IPS DF 4.7 (cell line): ENCODE results near the gene NADK.

ENCODE experiments used
- DNase-seq: peaks from one replicate; pipeline ENCODE4 v3.0.0-alpha.2; 2013; ENCODE audit warnings: low spot score; ENCODE audit errors: extremely low read depth

Gene NADK

DNA sequence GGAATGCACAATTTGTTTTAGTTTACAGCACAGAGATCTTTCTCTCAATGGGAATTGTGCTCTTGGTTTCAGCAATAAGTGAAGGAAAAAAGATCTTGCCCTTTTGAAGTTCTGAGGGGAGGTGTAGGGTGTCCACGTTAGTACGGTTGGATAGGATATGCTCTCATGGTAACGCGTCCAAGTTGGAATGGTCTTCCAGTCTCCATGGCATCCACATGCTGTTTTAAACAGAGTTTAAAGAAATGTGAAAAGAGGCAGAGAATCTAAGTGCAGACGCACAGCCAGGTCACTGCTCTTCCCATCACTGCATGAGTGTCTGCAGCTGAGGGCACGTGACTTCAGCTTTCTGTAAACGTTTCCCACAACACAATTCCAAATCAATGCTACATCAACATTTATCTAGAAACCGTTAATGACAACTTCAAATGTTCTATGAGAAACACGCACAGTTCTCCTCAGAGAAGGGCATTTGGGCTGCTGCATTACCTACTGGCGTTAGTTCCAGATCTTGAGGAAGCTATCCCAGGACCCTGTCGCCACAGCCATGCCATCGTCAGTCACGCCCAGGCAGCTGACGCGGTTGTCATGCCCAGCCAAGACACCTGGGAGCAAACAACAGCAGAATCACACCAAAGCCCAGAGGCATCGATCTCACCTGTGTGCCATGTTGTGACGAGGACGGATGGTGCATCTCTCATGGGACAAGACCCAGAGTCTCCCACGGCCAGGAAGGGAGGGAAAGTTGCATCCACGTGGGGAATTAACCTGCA is 8.8 kb upstream of the NADK start:
- DNase-seq, result no peak

- DNase-seq, result no peak
Measured at GRCh38 chr1:1785666-1786065, 7.4 kb upstream of the NADK start.

DNA sequence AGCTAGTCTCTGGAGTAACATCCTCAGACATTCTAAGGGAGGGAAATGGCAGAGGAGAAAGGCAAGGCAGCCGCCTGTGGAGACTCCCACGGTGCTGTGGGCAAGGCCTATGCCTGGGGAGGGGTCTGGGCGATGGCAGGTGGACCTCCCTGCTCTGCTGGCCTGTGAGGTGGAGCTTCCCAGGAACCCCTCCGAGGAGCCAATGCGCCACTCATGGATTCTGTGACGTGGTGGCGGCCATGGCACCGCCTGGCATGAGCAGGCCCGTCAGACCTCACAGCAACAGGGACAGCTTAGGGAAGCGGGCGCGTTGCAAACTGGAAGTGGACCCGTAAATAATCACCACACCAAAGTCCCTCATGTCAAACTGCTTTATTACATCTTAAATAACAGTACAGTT is 6.7 kb upstream of the NADK start:
- DNase-seq, result no peak

- no peak for DNase-seq
Measured at GRCh38 chr1:1783320-1783719, 5.0 kb upstream of the NADK start.

- no peak for DNase-seq
Measured at GRCh38 chr1:1782399-1783221, 4.3 kb upstream of the NADK start.

GRCh38 chr1:1781526-1781903 is 3.2 kb upstream of the NADK start:
- no peak for DNase-seq

DNA sequence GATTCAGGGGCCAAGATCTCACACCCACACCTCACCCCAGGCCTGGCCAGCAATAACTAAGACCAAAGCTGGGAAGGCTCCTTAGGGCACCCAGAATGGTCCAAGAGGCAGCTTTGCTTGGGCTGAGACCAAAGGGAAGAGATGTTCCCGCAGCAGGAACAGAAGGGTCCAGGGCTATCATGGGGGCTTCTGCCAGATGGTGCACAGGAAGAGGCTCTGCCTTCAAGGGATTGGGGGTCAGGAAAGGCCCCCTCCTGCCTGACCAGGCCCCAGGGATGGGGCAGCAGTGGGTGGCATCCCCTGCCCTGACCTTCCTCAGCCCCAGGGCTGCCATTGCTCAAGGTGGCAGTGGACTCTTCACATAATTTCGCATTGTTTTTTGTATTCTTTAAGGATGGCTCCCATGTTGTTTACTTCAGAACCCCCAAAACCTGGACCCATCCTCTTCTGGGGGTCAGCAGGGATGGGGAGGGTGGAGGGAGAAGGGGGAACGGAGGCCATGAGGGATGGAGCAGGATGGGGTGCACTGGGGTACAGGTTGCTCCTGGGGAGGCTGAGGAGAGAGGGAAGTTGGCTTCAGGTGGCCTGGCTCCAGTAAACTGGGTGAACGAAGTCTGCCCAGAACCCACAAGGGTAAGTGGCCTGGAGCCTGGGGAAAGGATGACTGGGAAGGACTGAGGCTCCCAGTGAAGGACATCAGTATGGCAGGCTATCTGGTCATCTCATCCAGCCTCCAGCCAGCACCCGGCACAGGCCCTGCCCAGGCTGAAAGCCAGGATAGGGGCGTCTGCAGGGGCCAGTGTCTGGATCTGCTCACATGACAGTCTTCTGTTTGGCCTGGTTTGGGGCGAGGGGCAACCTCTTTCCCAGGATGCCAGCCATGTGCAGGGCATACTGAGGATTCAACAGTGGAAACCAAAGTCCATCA is 2.6 kb upstream of the NADK start:
- DNase-seq, result no peak

DNA sequence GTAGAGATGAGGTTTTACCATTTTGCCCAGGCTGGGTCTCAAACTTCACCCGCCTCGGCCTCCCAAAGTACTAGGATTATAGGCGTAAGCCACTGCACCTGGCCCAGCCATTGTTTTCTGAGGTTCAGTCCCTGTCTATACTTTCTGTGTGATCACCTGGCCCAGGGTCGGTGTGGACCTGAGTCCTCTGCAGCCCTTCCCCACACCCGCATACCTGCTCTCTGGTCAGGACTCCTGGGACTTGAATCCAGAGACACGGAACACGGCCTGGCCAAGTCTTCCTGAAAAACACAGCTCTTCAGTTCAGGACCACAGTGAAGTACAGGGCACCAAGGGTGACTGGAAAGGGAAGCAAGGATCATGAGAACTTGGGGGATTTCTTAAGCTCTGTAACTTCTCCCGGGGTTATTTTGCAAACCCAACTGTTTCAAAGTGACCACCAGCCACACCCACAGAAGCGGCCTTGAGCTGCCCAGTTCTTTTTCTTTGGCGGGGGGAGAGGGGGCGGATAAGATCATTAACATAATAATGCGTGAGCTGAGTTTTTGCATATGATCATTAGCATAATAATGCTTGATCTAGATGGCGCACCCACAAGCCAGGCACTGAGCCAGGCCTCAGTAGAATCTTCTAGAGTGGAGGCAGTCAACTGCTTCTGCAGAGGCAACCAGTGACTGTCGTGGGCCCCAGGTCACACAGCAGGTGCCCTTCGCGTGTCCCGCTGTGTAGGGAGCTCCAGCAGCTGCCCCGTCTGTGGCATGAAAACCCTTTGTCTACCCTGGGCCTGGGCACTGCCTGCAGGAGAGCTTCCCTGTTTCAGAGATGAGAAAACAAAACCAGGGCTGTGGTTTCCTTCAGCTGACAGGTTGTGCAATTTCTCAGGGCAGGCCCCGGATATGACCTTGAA is 1.7 kb upstream of the NADK start:
- DNase-seq, result no peak

DNA sequence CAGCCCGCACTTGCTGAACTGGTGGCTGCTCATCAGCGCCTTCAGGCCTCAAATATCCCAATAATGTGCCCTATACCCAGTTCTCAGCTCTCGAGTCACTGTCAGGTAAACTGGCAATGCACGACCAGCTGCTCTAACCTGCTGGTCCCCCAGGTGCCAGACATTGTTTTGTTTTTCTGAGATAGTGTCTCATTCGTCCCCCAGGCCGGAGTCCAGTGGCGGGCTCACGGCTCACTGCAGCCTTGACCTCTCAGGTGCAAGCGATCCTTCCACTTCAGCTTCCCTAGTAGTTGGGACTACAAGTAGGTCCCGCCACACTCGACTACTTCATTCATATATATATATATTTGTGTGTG is 1.0 kb upstream of the NADK start:
- no peak for DNase-seq

DNA sequence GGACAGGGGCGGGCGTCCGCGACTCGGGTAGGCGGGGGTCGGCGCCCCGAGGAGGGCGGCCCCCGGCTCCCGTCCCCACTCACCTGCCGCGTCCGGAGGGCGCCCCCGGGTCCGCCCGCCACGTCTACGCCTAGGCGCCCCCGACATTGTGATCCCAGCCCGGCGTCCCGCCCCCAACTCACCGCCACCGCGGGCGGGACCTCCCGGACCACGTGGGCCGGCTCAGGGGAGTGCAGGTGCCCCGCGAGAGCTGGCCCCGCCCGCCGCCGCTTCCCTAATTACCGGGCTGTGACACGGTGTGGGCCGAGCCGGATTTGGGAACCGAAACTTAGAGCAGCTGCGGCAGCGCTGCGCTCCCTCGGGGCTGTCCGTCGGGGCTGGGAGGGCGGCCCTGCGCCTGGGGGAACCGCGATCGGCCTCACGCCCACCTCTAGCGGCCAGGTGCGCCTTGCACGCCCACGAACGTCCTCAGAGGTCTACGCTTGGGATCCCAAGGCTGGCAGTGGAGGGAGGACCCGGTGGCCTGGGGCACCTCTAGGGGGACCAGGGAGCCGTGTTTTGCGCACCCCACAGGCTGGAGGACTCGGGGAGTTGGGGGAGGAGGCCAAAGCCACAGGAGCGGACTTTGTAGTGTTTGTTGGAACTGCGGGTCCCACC is 521 bp upstream of the NADK start:
- no peak for DNase-seq

- no peak for DNase-seq
Measured at GRCh38 chr1:1777583-1777899, 729 bp downstream of the NADK start.

DNA sequence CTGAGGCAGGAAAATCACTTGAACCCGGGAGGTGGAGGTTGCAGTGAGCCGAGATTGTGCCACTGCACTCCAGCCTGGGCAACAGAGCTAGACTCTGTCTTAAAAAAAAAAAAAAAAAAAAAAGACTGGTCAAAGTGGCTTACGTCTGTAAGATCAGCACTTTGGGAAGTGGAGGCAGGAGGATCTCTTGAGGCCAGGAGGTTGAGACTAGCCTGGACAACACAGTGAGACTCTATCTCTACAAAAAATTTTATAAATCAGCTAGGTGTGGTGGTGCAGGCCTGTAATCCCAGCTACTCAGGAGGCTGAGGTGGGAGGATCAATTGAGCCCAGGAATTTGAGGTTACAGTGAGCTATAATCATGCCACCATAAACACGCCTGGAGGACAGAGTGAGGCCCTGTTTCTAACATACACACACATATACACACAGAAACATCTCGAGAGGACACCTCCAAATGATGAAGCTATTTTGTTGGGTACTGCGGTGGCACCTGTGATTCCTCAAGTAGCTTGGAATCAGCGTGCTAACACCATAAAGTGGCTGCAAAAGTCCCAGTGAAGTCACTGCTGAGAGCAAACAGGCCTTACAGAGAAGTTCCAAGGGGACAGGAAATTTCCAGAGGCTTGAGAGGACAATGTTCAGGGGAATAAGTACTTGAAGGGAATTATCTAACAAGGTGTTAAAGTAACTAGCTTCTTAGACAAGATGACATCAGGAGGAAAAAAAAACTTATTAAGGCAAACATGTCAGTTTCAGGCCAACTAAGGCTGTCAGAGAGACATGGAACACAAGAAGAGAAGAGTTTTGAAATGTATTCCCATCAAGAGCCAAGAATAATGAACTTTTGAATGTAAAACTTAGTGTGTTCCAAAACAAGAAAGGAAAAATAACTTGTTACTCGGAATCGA is 1.3 kb downstream of the NADK start:
- no peak for DNase-seq

DNA sequence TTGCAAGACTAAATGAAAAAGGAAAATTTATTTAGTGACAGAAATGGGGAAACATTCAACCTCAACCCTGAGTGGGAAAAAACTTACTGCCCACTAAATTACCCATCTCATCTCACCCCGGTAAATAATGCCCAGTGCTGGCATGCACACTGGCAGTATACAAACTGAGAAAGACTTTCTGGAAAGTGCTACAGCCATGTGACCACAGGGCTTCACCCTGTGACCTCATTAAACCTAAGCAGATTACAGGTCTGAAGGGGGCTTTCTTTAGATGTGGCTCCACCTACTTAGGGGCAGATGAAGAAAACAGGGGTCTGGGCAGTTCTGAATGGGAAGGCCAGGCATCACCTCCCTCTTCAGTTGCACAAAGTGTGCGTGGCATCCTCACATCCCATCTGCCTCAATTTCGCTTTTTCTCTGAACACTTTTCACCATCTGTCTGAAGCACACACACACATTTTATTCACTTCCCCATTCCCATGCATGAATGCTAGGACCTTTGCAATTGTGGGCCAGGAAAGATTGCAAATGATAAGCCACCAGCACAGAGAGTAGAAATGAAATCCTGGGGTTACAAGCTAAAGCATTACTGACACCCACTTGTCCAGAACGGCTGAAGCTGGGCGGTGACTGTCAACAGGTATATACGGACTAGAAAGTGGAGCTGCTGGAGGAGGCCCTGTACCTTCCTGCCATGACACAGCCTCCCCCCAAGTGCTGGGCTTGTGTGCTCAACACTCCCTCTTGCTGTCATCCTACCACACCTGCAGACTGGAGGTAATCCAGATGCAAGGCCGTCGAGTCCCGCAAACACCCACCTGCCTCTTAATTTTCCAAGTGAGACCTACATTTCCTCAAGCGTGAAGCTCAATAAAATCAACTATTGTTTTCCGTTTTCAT is 2.7 kb downstream of the NADK start:
- no peak for DNase-seq

DNA sequence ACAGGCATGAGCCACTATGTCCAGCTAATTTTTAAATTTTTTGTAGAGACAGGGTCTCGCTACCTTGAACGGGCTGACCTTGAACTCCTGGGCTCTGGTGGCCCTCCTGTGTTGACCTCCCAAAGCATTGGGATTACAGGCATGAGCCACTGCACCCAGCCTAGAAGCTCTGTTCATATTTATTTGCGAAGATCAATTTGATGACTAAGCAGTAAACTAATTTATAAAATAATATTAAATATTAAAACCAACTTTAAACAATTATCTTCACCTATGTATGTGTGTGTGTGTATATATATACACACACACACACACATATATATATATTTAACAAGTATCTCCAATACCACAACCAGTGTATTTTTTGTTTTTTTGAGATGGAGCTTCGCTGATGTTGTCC is 4.4 kb downstream of the NADK start:
- DNase-seq, result no peak

DNA sequence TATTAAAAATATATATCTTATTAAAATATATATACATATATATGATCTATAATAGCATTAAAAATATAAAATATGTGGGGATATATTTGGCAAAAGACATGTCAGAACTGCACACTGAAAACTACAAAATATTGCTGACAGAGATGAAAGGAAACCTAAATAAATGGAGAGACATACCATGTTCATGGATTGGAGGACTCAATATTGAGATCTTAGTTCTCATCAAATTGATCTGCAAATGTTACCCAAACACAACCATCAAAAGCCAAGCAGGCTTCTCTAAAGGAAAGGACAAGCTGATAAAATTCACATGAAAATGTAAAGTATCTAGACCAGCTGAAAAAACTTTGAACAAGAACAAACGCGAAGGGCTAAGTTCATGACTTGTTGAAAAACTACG is 7.2 kb downstream of the NADK start:
- DNase-seq, result no peak

DNA sequence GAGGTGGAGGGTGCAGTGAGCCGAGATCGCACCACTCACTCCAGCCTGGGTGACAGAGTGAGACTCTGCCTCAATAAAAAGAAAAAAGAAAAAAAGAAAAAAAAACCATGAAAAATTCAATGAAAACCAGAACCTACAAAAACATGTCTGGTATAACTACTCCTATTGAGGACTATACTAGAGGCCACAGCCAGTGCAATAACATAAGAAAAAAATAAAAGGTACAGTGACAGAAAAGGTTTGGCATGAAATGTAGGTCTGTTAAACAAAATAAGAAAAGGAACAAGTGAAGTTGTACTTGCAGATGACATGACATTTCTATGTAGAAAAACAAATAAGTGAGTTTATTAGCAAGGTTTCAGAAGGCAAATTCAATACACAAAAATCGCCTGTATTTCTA is 8.2 kb downstream of the NADK start:
- DNase-seq, result no peak

DNA sequence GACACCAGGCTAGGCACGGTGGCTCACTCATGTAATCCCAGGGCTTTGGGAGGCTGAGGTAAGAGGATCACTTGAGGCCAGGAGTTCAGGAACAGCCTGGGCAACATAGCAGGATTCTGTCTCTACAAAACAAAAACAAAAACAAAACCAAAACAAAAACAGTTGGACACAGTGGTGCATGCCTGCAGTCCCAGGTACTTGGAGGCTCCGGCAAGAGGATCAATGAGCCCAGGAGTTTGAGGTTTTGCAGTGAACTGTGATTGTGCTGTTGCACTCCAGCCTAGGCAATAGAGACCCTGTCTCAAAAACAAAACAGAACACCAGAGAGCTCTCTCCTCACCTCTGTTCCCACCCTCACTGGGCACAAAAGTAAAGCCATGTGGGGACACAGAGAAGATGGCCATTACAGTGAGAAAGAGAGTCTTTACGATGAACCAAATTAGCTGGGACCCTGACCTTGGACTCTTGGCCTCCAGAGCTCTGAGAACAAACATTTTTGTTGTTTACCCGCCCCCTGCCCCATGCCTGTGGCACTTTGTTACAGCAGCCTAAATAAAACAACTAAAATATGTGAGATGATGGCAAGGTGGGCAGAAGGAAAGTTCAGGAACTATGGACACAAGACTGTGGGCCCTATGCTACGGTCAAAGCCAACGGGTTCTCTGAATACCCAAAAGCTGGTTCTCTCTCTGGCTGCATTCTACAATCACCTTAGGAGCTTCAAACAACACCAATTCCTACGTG is 9.8 kb downstream of the NADK start:
- DNase-seq, result no peak
